ENCODE measurements around the gene DDAH1. TPM values are rescaled to one million over a fixed set of nuclear protein-coding genes. Genes with fewer than 3 reads are reported as not detected.

DDAH1 gene
- total RNA-seq, 4 donors from 2014 or later = 8.3 to 21.1 (median 13.3) TPM

GRCh38 chr1:85467929-85468540, 3.1 kb upstream of the DDAH1 start:
- H3K4me3 ChIP-seq (ENCODE audit: low read depth, poor library complexity, severe bottlenecking) = no peak overlapping the region
- 80 to 81% methylated on average over 3 of the region's 3 CpGs for WGBS, 2 donors
- TF ChIP-seq CTCF (IDR thresholded peaks at IDR 0.05) (no peak), POLR2A (IDR thresholded peaks at IDR 0.05) (no peak)
- intact Hi-C loops (cut with DNase I; ENCODE audit: low total_unique reads) = no loop called here
- no peak for DNase-seq (ENCODE audit: low spot score in 2 of 2)

- DNase-seq (ENCODE audit: low spot score in 2 of 2) = no peak
- no peak overlapping the region for H3K4me3 ChIP-seq (ENCODE audit: low read depth, poor library complexity, severe bottlenecking)
- no peak for TF ChIP-seq CTCF (IDR thresholded peaks at IDR 0.05)
- no peak for TF ChIP-seq POLR2A (IDR thresholded peaks at IDR 0.05)
- intact Hi-C loops (cut with DNase I; ENCODE audit: low total_unique reads) = no loop called here
- 85 to 96% methylated on average over 5 of the region's 5 CpGs for WGBS, 2 donors
Observed at GRCh38 chr1:85467036-85467435, 2.1 kb upstream of the DDAH1 start.

- 48 to 63% methylated on average over 1 of the region's 1 CpG for WGBS, 2 donors
Observed at GRCh38 chr1:85465786-85466134, 801 bp upstream of the DDAH1 start.

GRCh38 chr1:85464497-85465098, 361 bp downstream of the DDAH1 start:
- 0 to 1% methylated on average over 17 to 40 of the region's 72 CpGs for WGBS, 2 donors
- intact Hi-C loops (cut with DNase I; ENCODE audit: low total_unique reads) = no loop called here

More at GRCh38 chr1:85465786-85466134, 801 bp upstream of the DDAH1 start:
- TF ChIP-seq POLR2A (IDR thresholded peaks at IDR 0.05) (no peak), CTCF (IDR thresholded peaks at IDR 0.05) (no peak)
- H3K4me3 ChIP-seq (ENCODE audit: low read depth, poor library complexity, severe bottlenecking) = no peak overlapping the region
- DNase-seq (ENCODE audit: low spot score in 2 of 2) = no peak
- intact Hi-C loops (cut with DNase I; ENCODE audit: low total_unique reads) = no loop called here

GRCh38 chr1:85463731-85464496, 1.0 kb downstream of the DDAH1 start:
- DNase-seq (ENCODE audit: low spot score in 2 of 2) = no peak
- H3K4me3 ChIP-seq (ENCODE audit: low read depth, poor library complexity, severe bottlenecking) = peak overlapping the region; percentile 60
- TF ChIP-seq POLR2A (IDR thresholded peaks at IDR 0.05) (no peak), CTCF (IDR thresholded peaks at IDR 0.05) (no peak)
- 3 to 4% methylated on average over 24 to 26 of the region's 26 CpGs for WGBS, 2 donors
- intact Hi-C loops (cut with DNase I; ENCODE audit: low total_unique reads) = no loop called here

More at GRCh38 chr1:85464497-85465098, 361 bp downstream of the DDAH1 start:
- H3K4me3 ChIP-seq (ENCODE audit: low read depth, poor library complexity, severe bottlenecking) = peak overlapping the region; percentile 60
- DNase-seq (ENCODE audit: low spot score in 2 of 2) = peak; percentile 29 to 94
- no peak for TF ChIP-seq CTCF (IDR thresholded peaks at IDR 0.05)
- TF ChIP-seq POLR2A (IDR thresholded peaks at IDR 0.05) = no peak
